Measurements from ENCODE around the gene KIR3DL3.
"Not testable (repeated sequence)": the region's sequence is repeated elsewhere in the genome, so short reads cannot be mapped to it uniquely, and the experiment has no call there.

- TF ChIP-seq CTCF, POLR2A, POLR2AphosphoS5, EP300 (IDR thresholded peaks at IDR 0.05): not testable (repeated sequence)
Measured at GRCh38 chr19:54744080-54744479, 19.8 kb downstream of the KIR3DL3 start.

All from sigmoid colon (tissue), 4 donors.